SK-N-SH treated with all-trans-retinoic acid at 6 μM for 48 hours (cell line): ENCODE data around the gene SEPHS1.

Source experiments
- ARNTL ChIP-seq: fragments of 450-650 bp; formaldehyde crosslinking; IDR thresholded peaks from 2 replicates; pipeline ENCODE4 v1.5.0; 2020; ENCODE audit warnings: low read depth, mild to moderate bottlenecking, moderate library complexity, borderline replicate concordance
- ZNF565 ChIP-seq: fragments of 450-650 bp; formaldehyde crosslinking; conservative IDR thresholded peaks from 2 replicates; pipeline ENCODE4 v1.5.0; 2020; ENCODE audit warnings: low read depth, mild to moderate bottlenecking, moderate library complexity
- TF ChIP-seq, protein P1 (sequence below): fragments of 250-450 bp; sonication (Bioruptor Pico); IDR thresholded peaks from 2 replicates; pipeline ENCODE4 v1.8.0; 2020; ENCODE audit warnings: mild to moderate bottlenecking, moderate library complexity, borderline replicate concordance
- TF ChIP-seq, protein P2 (sequence below): fragments of 250-450 bp; sonication (Bioruptor Pico); IDR thresholded peaks from 2 replicates; pipeline ENCODE4 v1.8.0; 2021; ENCODE audit warnings: low read depth, mild to moderate bottlenecking, moderate library complexity, borderline replicate concordance

DNA sequence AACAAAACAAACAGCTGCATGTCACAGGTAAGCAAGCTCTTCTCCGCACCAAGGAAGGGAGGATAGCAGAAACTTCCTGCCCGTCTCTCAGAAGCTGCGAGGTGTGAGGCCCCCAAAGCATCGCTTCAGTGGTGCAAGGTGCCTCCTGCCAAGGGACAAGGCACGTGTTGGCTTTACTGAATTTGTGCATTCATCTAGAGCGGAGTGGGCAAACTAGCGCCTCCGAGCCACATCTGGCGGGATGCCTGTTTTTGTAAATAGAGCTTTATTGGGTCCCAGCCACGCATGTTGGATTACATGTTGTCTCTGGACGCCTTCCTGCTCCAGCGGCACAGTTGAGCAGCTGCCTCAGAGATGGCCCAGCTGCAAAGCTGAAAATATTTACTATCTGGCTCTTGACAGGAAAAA, 75.9 kb downstream of the SEPHS1 start:
- TF ChIP-seq, protein P1, sequence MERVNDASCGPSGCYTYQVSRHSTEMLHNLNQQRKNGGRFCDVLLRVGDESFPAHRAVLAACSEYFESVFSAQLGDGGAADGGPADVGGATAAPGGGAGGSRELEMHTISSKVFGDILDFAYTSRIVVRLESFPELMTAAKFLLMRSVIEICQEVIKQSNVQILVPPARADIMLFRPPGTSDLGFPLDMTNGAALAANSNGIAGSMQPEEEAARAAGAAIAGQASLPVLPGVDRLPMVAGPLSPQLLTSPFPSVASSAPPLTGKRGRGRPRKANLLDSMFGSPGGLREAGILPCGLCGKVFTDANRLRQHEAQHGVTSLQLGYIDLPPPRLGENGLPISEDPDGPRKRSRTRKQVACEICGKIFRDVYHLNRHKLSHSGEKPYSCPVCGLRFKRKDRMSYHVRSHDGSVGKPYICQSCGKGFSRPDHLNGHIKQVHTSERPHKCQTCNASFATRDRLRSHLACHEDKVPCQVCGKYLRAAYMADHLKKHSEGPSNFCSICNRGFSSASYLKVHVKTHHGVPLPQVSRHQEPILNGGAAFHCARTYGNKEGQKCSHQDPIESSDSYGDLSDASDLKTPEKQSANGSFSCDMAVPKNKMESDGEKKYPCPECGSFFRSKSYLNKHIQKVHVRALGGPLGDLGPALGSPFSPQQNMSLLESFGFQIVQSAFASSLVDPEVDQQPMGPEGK (CRISPR knock-in tag), result no peak
- TF ChIP-seq ZNF565 (no peak), ARNTL (no peak)
- TF ChIP-seq, protein P2, sequence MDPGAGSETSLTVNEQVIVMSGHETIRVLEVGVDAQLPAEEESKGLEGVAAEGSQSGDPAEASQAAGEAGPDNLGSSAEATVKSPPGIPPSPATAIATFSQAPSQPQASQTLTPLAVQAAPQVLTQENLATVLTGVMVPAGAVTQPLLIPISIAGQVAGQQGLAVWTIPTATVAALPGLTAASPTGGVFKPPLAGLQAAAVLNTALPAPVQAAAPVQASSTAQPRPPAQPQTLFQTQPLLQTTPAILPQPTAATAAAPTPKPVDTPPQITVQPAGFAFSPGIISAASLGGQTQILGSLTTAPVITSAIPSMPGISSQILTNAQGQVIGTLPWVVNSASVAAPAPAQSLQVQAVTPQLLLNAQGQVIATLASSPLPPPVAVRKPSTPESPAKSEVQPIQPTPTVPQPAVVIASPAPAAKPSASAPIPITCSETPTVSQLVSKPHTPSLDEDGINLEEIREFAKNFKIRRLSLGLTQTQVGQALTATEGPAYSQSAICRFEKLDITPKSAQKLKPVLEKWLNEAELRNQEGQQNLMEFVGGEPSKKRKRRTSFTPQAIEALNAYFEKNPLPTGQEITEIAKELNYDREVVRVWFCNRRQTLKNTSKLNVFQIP, result no peak
